Stimulated activated CD4-positive, alpha-beta T cell treated with anti-CD3 and anti-CD28 coated beads, TNF-alpha, amount 100 ng/mL, for 1 hour (primary cell): Measurements from ENCODE around the gene PLEKHM2.

Source experiments
- DNase-seq, 3 donors: peaks; one replicate each; pipeline ENCODE4 v3.0.0-alpha.2; 2020; ENCODE audit warnings: low read depth in 3 of 3, low spot score in 1 of 3

Gene PLEKHM2

GRCh38 chr1:15723631-15724246 is 39.6 kb downstream of the PLEKHM2 start:
- no peak for DNase-seq

GRCh38 chr1:15724949-15725880 is 41.1 kb downstream of the PLEKHM2 start:
- DNase-seq = no peak

GRCh38 chr1:15726508-15726907 is 42.4 kb downstream of the PLEKHM2 start:
- DNase-seq = no peak

- DNase-seq = no peak
Measured at GRCh38 chr1:15727021-15727420, 42.9 kb downstream of the PLEKHM2 start.

GRCh38 chr1:15727424-15727823 is 43.3 kb downstream of the PLEKHM2 start:
- DNase-seq = no peak

GRCh38 chr1:15727866-15728534 is 43.9 kb downstream of the PLEKHM2 start:
- DNase-seq = no peak

- no peak for DNase-seq
Measured at GRCh38 chr1:15728937-15729657, 45.0 kb downstream of the PLEKHM2 start.

GRCh38 chr1:15730423-15730822 is 46.3 kb downstream of the PLEKHM2 start:
- no peak for DNase-seq

GRCh38 chr1:15730936-15731335 is 46.8 kb downstream of the PLEKHM2 start:
- no peak for DNase-seq

- no peak for DNase-seq
Measured at GRCh38 chr1:15731735-15732685, 47.9 kb downstream of the PLEKHM2 start.

GRCh38 chr1:15732686-15733081 is 48.6 kb downstream of the PLEKHM2 start:
- DNase-seq = no peak

- DNase-seq = no peak
Measured at GRCh38 chr1:15733218-15733725, 49.2 kb downstream of the PLEKHM2 start.

GRCh38 chr1:15733726-15734226 is 49.7 kb downstream of the PLEKHM2 start:
- DNase-seq = no peak

- no peak for DNase-seq
Measured at GRCh38 chr1:15734296-15734695, 50.2 kb downstream of the PLEKHM2 start.

- no peak for DNase-seq
Measured at GRCh38 chr1:15734901-15735300, 50.8 kb downstream of the PLEKHM2 start.

- DNase-seq = no peak
Measured at GRCh38 chr1:15735304-15736037, 51.4 kb downstream of the PLEKHM2 start.

- no peak for DNase-seq
Measured at GRCh38 chr1:15736038-15736891, 52.1 kb downstream of the PLEKHM2 start, which contains the start of gene SLC25A34. TSS of gene SLC25A34 (plus strand) at chr1:15736258. CDS start at chr1:15736486, 228 bp downstream.

- DNase-seq = no peak
Measured at GRCh38 chr1:15736892-15737261, 52.8 kb downstream of the PLEKHM2 start.
